Keratinocyte (primary cell): ENCODE measurements around the gene NEK10. TPM values are rescaled to one million over a fixed set of nuclear protein-coding genes. Genes with fewer than 3 reads are reported as not detected.

Experiments used
- DNase-seq: peaks from one replicate; pipeline ENCODE4 v3.0.0-alpha.2; 2011; ENCODE audit warnings: low read depth, missing footprints, low spot score
- FAIRE-seq: peaks from 2 replicates; lab custom pipeline; 2011; peaks lifted over from hg19 to GRCh38; lab: Jason Lieb, UNC
- H2AFZ ChIP-seq: 2 replicates; pipeline ENCODE4 v1.6.0; 2012; ENCODE audit warnings: low read length, control low read depth, inconsistent platforms; ENCODE audit not compliant: control insufficient read depth
- H3K27ac ChIP-seq: 2 replicates; pipeline ENCODE4 v1.5.1; 2011; ENCODE audit warnings: low read length; ENCODE audit not compliant: control insufficient read depth, insufficient read depth
- H3K27me3 ChIP-seq: 3 replicates; pipeline ENCODE4 v1.6.0; 2011; ENCODE audit warnings: low read length; ENCODE audit not compliant: control insufficient read depth, insufficient read depth; ENCODE audit errors: extremely low read depth
- H3K36me3 ChIP-seq, 2 experiments: 2 replicates in 1 of 2; 3 replicates in 1 of 2; pipeline ENCODE4 v1.5.1; 2011; ENCODE audit warnings: low read length in 2 of 2, mild to moderate bottlenecking in 1 of 2; ENCODE audit not compliant: control insufficient read depth in 2 of 2, insufficient read depth in 2 of 2; ENCODE audit errors: extremely low read depth in 1 of 2
- H3K4me1 ChIP-seq: 3 replicates; pipeline ENCODE4 v1.5.1; 2011; ENCODE audit warnings: low read length; ENCODE audit not compliant: control insufficient read depth, insufficient read depth; ENCODE audit errors: extremely low read depth
- H3K4me2 ChIP-seq: 3 replicates; pipeline ENCODE4 v1.6.0; 2011; ENCODE audit warnings: low read depth, low read length; ENCODE audit not compliant: control insufficient read depth, insufficient read depth; ENCODE audit errors: extremely low read depth
- H3K4me3 ChIP-seq, 3 experiments: fragments of 200-600 bp in 1 of 3; sonication (generic) in 1 of 3; 2 replicates in 2 of 3; 3 replicates in 1 of 3; pipeline ENCODE4 v1.5.1; 2011 to 2016; ENCODE audit warnings: low read length in 3 of 3, mild to moderate bottlenecking in 3 of 3, control low read depth in 2 of 3, inconsistent platforms in 1 of 3, low read depth in 1 of 3, mixed read lengths in 1 of 3, mixed run types in 1 of 3, moderate library complexity in 1 of 3; ENCODE audit not compliant: control insufficient read depth in 2 of 3, insufficient read depth in 2 of 3; ENCODE audit errors: extremely low read depth in 1 of 3
- H3K79me2 ChIP-seq: 2 replicates; pipeline ENCODE4 v1.6.0; 2012; ENCODE audit warnings: low read length; ENCODE audit not compliant: control insufficient read depth, insufficient read depth
- H3K9ac ChIP-seq: 3 replicates; pipeline ENCODE4 v1.6.0; 2011; ENCODE audit warnings: low read length; ENCODE audit not compliant: control insufficient read depth, insufficient read depth; ENCODE audit errors: extremely low read depth
- H3K9me1 ChIP-seq: 3 replicates; pipeline ENCODE4 v1.6.0; 2011; ENCODE audit warnings: low read length; ENCODE audit not compliant: control insufficient read depth, insufficient read depth; ENCODE audit errors: extremely low read depth
- H3K9me3 ChIP-seq: 2 replicates; pipeline ENCODE4 v1.5.1; 2012; ENCODE audit warnings: low read depth, low read length; ENCODE audit not compliant: control insufficient read depth
- H4K20me1 ChIP-seq: 3 replicates; pipeline ENCODE4 v1.6.0; 2011; ENCODE audit warnings: low read length; ENCODE audit not compliant: control insufficient read depth, insufficient read depth; ENCODE audit errors: extremely low read depth
- CTCF ChIP-seq, 3 experiments: IDR thresholded peaks in 1 of 3; conservative IDR thresholded peaks in 1 of 3; optimal IDR thresholded peaks in 1 of 3; 2 replicates in 2 of 3; 3 replicates in 1 of 3; pipeline versions ENCODE3 to v1.5.1; 2011; ENCODE audit warnings: low read length in 3 of 3, mild to moderate bottlenecking in 3 of 3, moderate library complexity in 2 of 3, control low read depth in 1 of 3, inconsistent platforms in 1 of 3; ENCODE audit not compliant: insufficient read depth in 2 of 3; ENCODE audit errors: extremely low read depth in 1 of 3
- EZH2 ChIP-seq: IDR thresholded peaks from one replicate; pipeline ENCODE4 v1.6.1; 2012; ENCODE audit warnings: inconsistent platforms, mild to moderate bottlenecking, low read length, moderate library complexity
- dilution Hi-C: fragments of 300-500 bp; cut with MboI; formaldehyde crosslinking; loops from one replicate; pipeline ENCODE4 v1.7.0; 2020; ENCODE audit warnings: low sequenced_read_pairs; ENCODE audit not compliant: extremely low pct_ligation_motif_present
- polyA plus RNA-seq, 5 experiments: library from polyadenylated mRNA; depleted of rRNA in 3 of 5; stranded (reverse) in 3 of 5; stranded (forward) in 1 of 5; unstranded in 1 of 5; fragments of >200 nt; gene quantifications; 1 replicate in 1 of 5; 2 replicates in 3 of 5; 3 replicates in 1 of 5; pipeline versions ENCODE4 v1.2.1 to v1.2.3, GENCODE V29; 2011 to 2012; ENCODE audit warnings: missing spikeins in 2 of 5, low read depth in 1 of 5, low replicate concordance in 1 of 5

NEK10 gene
- polyA plus RNA-seq, 1 donor (not counting 4 experiments of a cell fraction or from before 2014, with no cell fraction given), result 0.98 TPM

GRCh38 chr3:27194861-27195483 lies 174.2 kb downstream of the NEK10 start:
- Histone ChIP-seq H3K4me2 (no peak overlapping the region), H3K9me1 (no peaks in the 10 kb centered on the region), H3K4me1 (no peaks in the 10 kb centered on the region), H2AFZ (no peak overlapping the region), H3K9ac (no peak overlapping the region), H3K79me2 (no peaks in the 10 kb centered on the region), H3K27me3 (no peaks in the 10 kb centered on the region), H3K4me3 (no peak overlapping the region), H3K9me3 (no peaks in the 10 kb centered on the region), H3K27ac (no peak overlapping the region), H3K36me3 (no peaks in the 10 kb centered on the region), H4K20me1 (no peaks in the 10 kb centered on the region)
- no peak for DNase-seq
- no peak for FAIRE-seq
- TF ChIP-seq CTCF (optimal IDR thresholded peaks at IDR 0.05 in 1 of 3, IDR thresholded peaks at IDR 0.05 in 1 of 3, conservative IDR thresholded peaks at IDR 0.05 in 1 of 3; ENCODE audit: extremely low read depth in 1 of 3, insufficient read depth in 2 of 3, low read length in 3 of 3) (no peak), EZH2 (no peak)
- dilution Hi-C loops, result no loop called here

- H3K27ac ChIP-seq, result no peak overlapping the region
- dilution Hi-C loops, result no loop called here
- H3K4me1 ChIP-seq, result no peaks in the 10 kb centered on the region
These were observed 176.1 kb downstream of the NEK10 start for GRCh38 chr3:27193056-27193455.

More at GRCh38 chr3:27193056-27193455, 176.1 kb downstream of the NEK10 start:
- Histone ChIP-seq H4K20me1 (no peaks in the 10 kb centered on the region), H3K79me2 (no peaks in the 10 kb centered on the region), H3K9me1 (no peaks in the 10 kb centered on the region), H3K9me3 (no peaks in the 10 kb centered on the region), H3K27me3 (no peaks in the 10 kb centered on the region), H3K4me2 (no peak overlapping the region), H3K4me3 (no peak overlapping the region), H3K9ac (no peak overlapping the region), H2AFZ (no peak overlapping the region), H3K36me3 (no peaks in the 10 kb centered on the region)
- no peak for FAIRE-seq
- no peak for DNase-seq
- no peak for TF ChIP-seq EZH2
- no peak for TF ChIP-seq CTCF (optimal IDR thresholded peaks at IDR 0.05 in 1 of 3, IDR thresholded peaks at IDR 0.05 in 1 of 3, conservative IDR thresholded peaks at IDR 0.05 in 1 of 3; ENCODE audit: extremely low read depth in 1 of 3, insufficient read depth in 2 of 3, low read length in 3 of 3)
